Astrocyte of the spinal cord (primary cell): ENCODE results near the gene ATF7IP2.
"Not testable (repeated sequence)": the region's sequence is repeated elsewhere in the genome, so short reads cannot be mapped to it uniquely, and the experiment has no call there.

Experiments used
- DNase-seq: peaks from one replicate; pipeline ENCODE4 v3.0.0; 2011; ENCODE audit warnings: low read depth, low spot score
- H3K4me3 ChIP-seq: 2 replicates; pipeline ENCODE4 v1.5.1; 2011; ENCODE audit warnings: low read depth, mild to moderate bottlenecking, low read length, moderate library complexity
- CTCF ChIP-seq: IDR thresholded peaks from 2 replicates; pipeline ENCODE4 v1.5.1; 2012; ENCODE audit warnings: low read depth, mild to moderate bottlenecking, low read length, inconsistent platforms
- in situ Hi-C: cut with HindIII; loops from 2 replicates; pipeline ENCODE4 v1.10.0; 2017; ENCODE audit warnings: low sequenced_read_pairs

ATF7IP2 gene

GRCh38 chr16:10419701-10420100 lies 33.8 kb downstream of the ATF7IP2 start:
- in situ Hi-C loops, result no loop called here
- no peak for TF ChIP-seq CTCF
- H3K4me3 ChIP-seq, result no peak overlapping the region

GRCh38 chr16:10421596-10421995 lies 35.7 kb downstream of the ATF7IP2 start:
- in situ Hi-C loops, result no loop called here
- no peak for TF ChIP-seq CTCF
- no peak for DNase-seq
- no peak overlapping the region for H3K4me3 ChIP-seq

More at GRCh38 chr16:10419701-10420100, 33.8 kb downstream of the ATF7IP2 start:
- DNase-seq, result no peak

GRCh38 chr16:10428433-10429168 lies 42.7 kb downstream of the ATF7IP2 start:
- DNase-seq, result no peak

GRCh38 chr16:10429299-10429969 lies 43.6 kb downstream of the ATF7IP2 start:
- H3K4me3 ChIP-seq, DNase-seq, in situ Hi-C loops: not testable (repeated sequence)

More at GRCh38 chr16:10428433-10429168, 42.7 kb downstream of the ATF7IP2 start:
- TF ChIP-seq CTCF, result no peak
- in situ Hi-C loops, result no loop called here
- H3K4me3 ChIP-seq, result no peak overlapping the region

GRCh38 chr16:10441726-10442125 lies 55.9 kb downstream of the ATF7IP2 start:
- DNase-seq, result no peak
- in situ Hi-C loops, result no loop called here
- no peak overlapping the region for H3K4me3 ChIP-seq
- TF ChIP-seq CTCF, result no peak

- DNase-seq, result no peak
- TF ChIP-seq CTCF, result no peak
- no peak overlapping the region for H3K4me3 ChIP-seq
- in situ Hi-C loops, result no loop called here
Measured at GRCh38 chr16:10447289-10447688, 61.4 kb downstream of the ATF7IP2 start.

GRCh38 chr16:10452208-10453158 lies 66.6 kb downstream of the ATF7IP2 start:
- H3K4me3 ChIP-seq, in situ Hi-C loops, DNase-seq: not testable (repeated sequence)
